NCI-H69 (cell line): ENCODE data around the gene RHEBL1.

Experiments used
- DNase-seq: peaks from one replicate; lab custom pipeline; 2025; lab: John Stamatoyannopoulos, UW

The RHEBL1 gene

DNA sequence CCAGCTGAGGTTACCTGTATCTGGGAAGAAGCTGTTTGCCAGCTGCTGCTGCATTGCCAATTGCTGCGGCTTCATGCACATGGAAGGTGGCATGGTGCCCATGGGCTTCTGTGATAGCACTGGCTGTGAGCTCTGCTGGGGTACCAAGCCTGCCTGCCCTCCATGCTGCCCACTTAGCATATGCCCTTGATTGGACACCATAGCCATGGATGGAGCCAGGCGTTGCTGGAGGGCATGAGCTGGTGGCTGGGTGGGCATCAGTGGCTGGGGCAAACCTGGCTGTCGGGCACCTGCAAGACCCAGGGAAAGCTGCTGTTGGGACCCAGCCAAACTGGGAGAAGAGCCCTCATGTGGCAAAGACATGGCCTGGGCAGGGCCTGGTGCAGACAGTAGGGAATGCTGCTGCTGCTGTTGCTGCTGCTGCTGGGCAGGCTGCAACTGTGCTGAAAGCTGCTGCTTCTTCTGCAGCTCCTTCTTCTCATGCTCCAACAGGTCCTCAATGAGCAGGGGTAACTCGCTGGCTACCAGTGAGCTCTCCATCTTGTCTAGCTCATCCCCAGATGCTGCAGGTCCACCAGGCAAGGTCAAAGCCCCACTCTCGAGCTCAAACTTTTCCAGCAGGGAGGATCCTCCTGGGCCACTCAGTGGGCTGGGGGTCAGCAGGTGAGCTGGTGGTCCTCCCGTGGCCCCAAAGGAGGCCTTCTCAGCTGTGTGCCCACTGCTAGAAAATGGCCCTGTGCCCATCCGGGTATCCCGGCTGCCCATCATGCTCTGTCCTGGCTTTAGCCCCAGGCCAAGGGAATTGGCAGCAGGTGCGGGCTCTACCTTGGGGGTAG, 32.5 kb downstream of the RHEBL1 start:
- no peak for DNase-seq

DNA sequence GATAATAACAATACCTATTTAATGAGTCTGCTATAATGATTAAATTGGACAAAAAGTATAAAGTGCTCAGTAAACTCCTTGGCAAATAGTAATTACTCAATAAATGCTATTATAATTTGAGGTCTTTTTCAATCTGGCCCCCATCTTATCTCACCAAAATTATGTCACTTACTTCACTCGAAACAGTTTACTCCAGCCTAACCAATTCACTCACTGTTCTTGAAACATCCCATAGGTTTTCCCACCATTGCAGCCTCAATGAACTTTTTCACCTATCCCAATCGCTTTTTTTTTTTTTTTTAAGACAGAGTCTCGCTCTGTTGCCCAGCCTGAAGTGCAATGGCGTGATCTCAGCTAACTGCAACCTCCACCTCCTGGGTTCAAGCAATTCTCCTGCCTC, 33.8 kb downstream of the RHEBL1 start:
- no peak for DNase-seq

GRCh38 chr12:49034286-49034622, 35.5 kb downstream of the RHEBL1 start:
- no peak for DNase-seq

GRCh38 chr12:49033611-49034285, 36.0 kb downstream of the RHEBL1 start:
- no peak for DNase-seq

- DNase-seq, result no peak
These were observed 36.9 kb downstream of the RHEBL1 start for GRCh38 chr12:49032679-49033447.

DNA sequence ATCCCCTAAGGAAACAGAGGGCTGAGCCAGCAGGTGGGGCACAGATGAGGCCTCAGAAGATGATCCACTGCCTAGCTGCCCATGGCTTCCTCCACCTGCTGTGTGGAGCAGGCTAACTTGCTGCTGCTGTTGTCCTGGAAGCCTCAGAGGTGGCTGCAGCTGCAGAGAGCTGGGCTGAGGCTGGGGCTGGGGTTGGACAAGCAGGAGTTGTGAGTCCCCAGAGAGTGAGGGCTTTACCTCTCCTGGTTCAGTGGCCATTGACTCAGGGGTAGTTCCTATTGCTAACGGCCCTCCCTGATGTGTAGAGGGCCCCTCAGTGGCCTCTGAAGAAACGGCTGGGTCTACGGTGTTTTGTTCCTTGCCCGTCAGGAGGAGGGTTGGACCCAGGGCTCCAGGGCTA, 37.5 kb downstream of the RHEBL1 start:
- DNase-seq, result no peak

GRCh38 chr12:49031573-49032161, 38.1 kb downstream of the RHEBL1 start:
- DNase-seq, result no peak

- no peak for DNase-seq
These were observed 38.8 kb downstream of the RHEBL1 start for GRCh38 chr12:49030714-49031572.

DNA sequence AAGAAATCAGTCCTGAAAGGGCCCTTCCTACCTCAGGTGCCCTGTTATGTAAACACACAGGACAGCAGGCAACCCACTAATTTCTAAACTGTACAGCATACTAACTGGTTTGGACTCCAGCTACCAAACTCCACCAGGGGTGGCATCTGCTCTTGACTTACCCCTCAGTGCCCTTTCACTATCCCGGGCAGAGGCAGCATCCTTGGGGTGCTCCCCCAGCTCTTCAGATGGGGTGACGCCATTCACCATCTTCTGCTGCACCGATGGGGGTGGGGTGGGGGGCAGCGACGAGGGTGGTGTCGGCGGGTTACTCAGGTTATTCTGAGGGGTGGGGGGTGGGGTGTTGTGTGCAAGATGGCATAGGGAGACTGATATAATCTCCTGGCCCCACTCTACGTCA, 39.7 kb downstream of the RHEBL1 start:
- no peak for DNase-seq

GRCh38 chr12:49028666-49029275, 41.0 kb downstream of the RHEBL1 start:
- DNase-seq, result no peak

- no peak for DNase-seq
These were observed 41.8 kb downstream of the RHEBL1 start for GRCh38 chr12:49027846-49028555.

DNA sequence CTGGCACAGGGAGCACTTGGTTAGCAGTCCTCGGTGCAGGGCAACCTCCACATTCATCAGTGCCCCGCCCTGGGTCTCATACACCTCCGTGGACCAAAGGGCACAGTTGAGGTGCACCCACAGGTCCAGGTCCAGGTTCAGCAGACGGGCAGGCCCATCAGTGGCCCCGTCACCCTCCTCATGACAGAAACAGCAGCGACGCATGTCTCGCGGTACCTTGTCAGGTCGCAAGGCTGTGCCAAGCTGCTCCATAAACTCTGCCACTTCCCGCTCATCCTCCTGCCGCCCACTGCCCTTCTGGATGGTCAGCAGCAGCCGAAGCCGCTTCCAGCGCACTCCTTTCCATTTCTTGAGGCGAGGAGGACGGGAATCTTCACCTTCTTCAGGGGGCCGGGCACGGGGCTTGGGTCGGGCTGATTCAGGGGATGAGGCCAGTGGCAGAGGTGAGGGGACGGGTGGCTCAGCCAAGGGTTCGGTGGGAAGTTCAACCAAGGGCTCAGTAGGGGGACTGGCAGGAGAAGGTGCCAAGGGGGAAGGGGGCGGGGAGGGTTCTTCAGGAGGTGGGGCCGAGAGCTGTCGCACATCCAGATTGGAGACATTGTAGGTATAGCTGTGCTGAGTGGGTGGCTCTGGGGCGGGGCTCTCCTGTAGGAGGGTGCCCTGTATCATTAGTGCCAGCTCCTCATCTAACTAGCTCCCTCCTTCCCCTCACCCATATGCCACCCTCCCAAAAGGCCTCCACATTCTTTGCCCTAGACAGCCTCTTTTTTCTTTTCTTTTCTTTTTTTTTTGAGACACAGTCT, 42.9 kb downstream of the RHEBL1 start:
- no peak for DNase-seq

- DNase-seq, result no peak
These were observed 43.7 kb downstream of the RHEBL1 start for GRCh38 chr12:49026101-49026500.

GRCh38 chr12:49025463-49025862, 44.3 kb downstream of the RHEBL1 start:
- DNase-seq, result no peak

GRCh38 chr12:49024543-49024942, 45.2 kb downstream of the RHEBL1 start:
- DNase-seq, result no peak

DNA sequence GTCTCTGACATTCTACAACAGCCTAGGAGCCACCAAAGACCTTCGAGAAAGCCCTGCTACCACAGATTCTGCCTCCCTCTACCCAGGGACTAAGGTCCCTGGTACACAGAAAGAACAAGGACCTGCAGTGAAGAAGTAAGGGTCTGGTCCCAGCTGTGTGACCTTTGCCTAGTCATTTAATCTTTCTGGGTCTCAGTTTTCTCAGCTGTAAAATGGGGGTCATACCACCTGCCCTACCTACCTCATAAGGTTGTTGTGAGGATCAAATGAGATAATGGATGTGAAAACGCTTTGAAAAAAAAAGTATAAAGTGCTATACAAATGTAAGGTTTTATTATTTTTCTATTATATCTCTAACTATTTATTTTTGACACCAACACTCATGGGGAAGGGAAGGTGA, 46.0 kb downstream of the RHEBL1 start:
- DNase-seq, result no peak

GRCh38 chr12:49022558-49023178, 47.1 kb downstream of the RHEBL1 start:
- no peak for DNase-seq

DNA sequence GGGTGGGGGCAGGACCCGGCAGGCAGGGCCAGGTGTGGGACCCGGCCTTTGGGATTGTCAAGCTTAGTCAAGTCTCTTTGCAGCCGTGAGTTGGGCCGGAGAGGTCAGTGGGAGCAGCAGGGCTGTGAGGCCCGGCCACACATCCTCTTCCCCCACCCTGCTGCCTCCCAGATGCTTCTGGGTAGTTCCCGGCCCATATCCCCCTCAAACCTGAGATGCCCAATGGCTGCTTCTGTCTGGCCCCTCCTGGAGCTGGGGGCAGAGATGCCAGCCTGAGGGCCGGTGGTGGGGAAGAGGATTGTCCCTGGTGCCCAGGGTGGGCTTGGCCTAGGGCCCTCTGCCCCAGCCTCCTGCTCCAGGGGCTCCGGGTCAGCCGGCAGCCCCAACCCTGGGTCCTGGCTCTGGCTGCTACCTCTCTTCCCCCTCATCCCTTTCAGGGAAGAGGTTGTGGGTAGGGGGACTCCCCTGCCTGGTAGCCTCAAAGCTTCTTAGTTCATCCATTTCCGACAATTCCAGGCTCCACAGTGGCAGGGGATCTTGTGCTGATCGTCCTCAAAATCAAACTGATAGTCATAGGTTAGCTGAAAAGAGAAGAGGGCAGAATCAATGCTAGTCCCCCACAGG, 48.4 kb downstream of the RHEBL1 start:
- no peak for DNase-seq

DNA sequence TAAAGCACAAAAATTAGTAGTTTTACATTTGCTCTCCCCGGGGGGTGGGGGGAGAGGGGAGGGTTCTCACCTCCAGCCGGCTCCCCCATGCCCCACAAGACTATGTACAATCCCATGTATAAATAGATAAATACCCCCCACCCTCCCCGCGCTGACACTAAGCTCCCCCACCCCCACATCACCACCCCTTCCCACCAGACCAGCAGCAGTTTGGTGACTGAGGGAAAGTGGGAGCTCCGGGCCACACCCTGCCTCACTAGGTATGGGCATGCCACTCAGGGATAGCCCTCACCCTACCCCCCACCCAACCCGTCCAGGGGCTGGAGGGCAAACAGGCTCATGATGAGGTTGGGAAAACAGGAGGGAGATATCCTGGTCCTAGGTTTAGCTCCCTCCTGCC, 49.3 kb downstream of the RHEBL1 start:
- DNase-seq, result no peak
